RCC 7860 (cell line): ENCODE data around the gene GRIA3.
A peak's percentile ranks its signal among the peaks of the same experiment; 100 is the strongest.

Source experiments
- DNase-seq: peaks from one replicate; pipeline ENCODE4 v3.0.0-alpha.2; 2015; ENCODE audit warnings: low spot score
- FAIRE-seq: peaks from 2 replicates; lab custom pipeline; 2012; peaks lifted over from hg19 to GRCh38; lab: Jason Lieb, UNC

Gene GRIA3

GRCh38 chrX:123184219-123184865 is at the start of gene GRIA3:
GRIA3 (plus strand) TSS chrX:123184278; CDS start chrX:123184536, 258 bp downstream.
- no peak for DNase-seq
- FAIRE-seq: no peak

GRCh38 chrX:123138473-123138872 is 45.6 kb upstream of the GRIA3 start:
- FAIRE-seq (no peak), DNase-seq (no peak)

- DNase-seq: no peak
- FAIRE-seq: no peak
These were observed 43.6 kb upstream of the GRIA3 start for GRCh38 chrX:123140454-123140853.

- FAIRE-seq (no peak), DNase-seq (no peak)
These were observed 43.2 kb upstream of the GRIA3 start for GRCh38 chrX:123140904-123141303.

- DNase-seq (no peak), FAIRE-seq (no peak)
These were observed 30.2 kb upstream of the GRIA3 start for GRCh38 chrX:123153846-123154335.

GRCh38 chrX:123155327-123155726 is 28.8 kb upstream of the GRIA3 start:
- no peak for FAIRE-seq

GRCh38 chrX:123157586-123157985 is 26.5 kb upstream of the GRIA3 start:
- DNase-seq (no peak), FAIRE-seq (no peak)

More at GRCh38 chrX:123155327-123155726, 28.8 kb upstream of the GRIA3 start:
- no peak for DNase-seq

GRCh38 chrX:123159403-123159802 is 24.7 kb upstream of the GRIA3 start:
- FAIRE-seq: no peak
- no peak for DNase-seq

GRCh38 chrX:123167621-123168020 is 16.5 kb upstream of the GRIA3 start:
- FAIRE-seq: peak; percentile 7

GRCh38 chrX:123169247-123169901 is 14.7 kb upstream of the GRIA3 start:
- FAIRE-seq (peak; percentile 99), DNase-seq (peak; percentile 94)

More at GRCh38 chrX:123167621-123168020, 16.5 kb upstream of the GRIA3 start:
- no peak for DNase-seq

- FAIRE-seq: no peak
These were observed 13.5 kb upstream of the GRIA3 start for GRCh38 chrX:123170546-123170945.

GRCh38 chrX:123171781-123172180 is 12.3 kb upstream of the GRIA3 start:
- DNase-seq (no peak), FAIRE-seq (no peak)

More at GRCh38 chrX:123170546-123170945, 13.5 kb upstream of the GRIA3 start:
- DNase-seq: no peak

GRCh38 chrX:123172869-123173268 is 11.2 kb upstream of the GRIA3 start:
- DNase-seq: no peak
- no peak for FAIRE-seq

- DNase-seq: no peak
- peak; percentile 73 for FAIRE-seq
These were observed 10.2 kb upstream of the GRIA3 start for GRCh38 chrX:123173833-123174232.

GRCh38 chrX:123175366-123176122 is 8.5 kb upstream of the GRIA3 start:
- DNase-seq (no peak), FAIRE-seq (no peak)

- DNase-seq (no peak), FAIRE-seq (no peak)
These were observed 2.7 kb upstream of the GRIA3 start for GRCh38 chrX:123181233-123181914.

GRCh38 chrX:123184866-123185276 is 793 bp downstream of the GRIA3 start:
- no peak for FAIRE-seq
- no peak for DNase-seq

- FAIRE-seq (no peak), DNase-seq (no peak)
These were observed 1.6 kb downstream of the GRIA3 start for GRCh38 chrX:123185721-123186120.

- FAIRE-seq (no peak), DNase-seq (no peak)
These were observed 2.7 kb downstream of the GRIA3 start for GRCh38 chrX:123186801-123187200.

GRCh38 chrX:123188081-123188480 is 4.0 kb downstream of the GRIA3 start:
- no peak for DNase-seq
- FAIRE-seq: no peak

- no peak for DNase-seq
- FAIRE-seq: no peak
These were observed 5.3 kb downstream of the GRIA3 start for GRCh38 chrX:123189338-123189737.
